GM12865 (cell line): ENCODE measurements around the gene CPNE2.

Experiments
- DNase-seq: peaks from one replicate; pipeline ENCODE4 v3.0.0; 2010; ENCODE audit warnings: low read depth
- H3K4me3 ChIP-seq: 2 replicates; pipeline ENCODE4 v1.5.1; 2011; ENCODE audit warnings: mild to moderate bottlenecking, low read depth, low read length, control low read depth
- TF ChIP-seq, protein P1 (sequence below): IDR thresholded peaks from 2 replicates; pipeline ENCODE4 v1.5.1; 2011; ENCODE audit warnings: low read length, control low read depth, low read depth, inconsistent platforms; ENCODE audit not compliant: insufficient read depth; ENCODE audit errors: missing control alignments

Gene CPNE2

DNA sequence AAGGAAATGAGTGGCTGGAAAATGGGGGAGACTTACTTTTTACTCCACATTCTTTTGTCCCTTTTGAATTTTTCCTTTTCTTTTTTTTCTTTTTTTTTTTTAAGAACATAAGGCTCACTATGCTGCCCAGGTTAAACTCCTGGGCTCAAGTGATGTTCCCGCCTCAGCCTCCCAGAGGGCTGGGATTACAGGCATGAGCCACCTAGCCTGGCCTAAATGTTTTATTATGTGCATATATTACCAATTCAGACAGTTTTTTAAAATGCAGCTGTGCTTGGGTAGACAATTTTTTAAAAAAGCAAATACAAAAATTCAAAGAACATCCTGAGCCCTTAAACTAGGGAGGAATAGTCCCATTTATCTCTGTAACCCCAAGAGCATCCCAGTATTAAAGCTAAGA lies 65.2 kb downstream of the CPNE2 start:
- no peak for DNase-seq
- H3K4me3 ChIP-seq, result no peak overlapping the region
- TF ChIP-seq, protein P1, sequence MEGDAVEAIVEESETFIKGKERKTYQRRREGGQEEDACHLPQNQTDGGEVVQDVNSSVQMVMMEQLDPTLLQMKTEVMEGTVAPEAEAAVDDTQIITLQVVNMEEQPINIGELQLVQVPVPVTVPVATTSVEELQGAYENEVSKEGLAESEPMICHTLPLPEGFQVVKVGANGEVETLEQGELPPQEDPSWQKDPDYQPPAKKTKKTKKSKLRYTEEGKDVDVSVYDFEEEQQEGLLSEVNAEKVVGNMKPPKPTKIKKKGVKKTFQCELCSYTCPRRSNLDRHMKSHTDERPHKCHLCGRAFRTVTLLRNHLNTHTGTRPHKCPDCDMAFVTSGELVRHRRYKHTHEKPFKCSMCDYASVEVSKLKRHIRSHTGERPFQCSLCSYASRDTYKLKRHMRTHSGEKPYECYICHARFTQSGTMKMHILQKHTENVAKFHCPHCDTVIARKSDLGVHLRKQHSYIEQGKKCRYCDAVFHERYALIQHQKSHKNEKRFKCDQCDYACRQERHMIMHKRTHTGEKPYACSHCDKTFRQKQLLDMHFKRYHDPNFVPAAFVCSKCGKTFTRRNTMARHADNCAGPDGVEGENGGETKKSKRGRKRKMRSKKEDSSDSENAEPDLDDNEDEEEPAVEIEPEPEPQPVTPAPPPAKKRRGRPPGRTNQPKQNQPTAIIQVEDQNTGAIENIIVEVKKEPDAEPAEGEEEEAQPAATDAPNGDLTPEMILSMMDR, result no peak

DNA sequence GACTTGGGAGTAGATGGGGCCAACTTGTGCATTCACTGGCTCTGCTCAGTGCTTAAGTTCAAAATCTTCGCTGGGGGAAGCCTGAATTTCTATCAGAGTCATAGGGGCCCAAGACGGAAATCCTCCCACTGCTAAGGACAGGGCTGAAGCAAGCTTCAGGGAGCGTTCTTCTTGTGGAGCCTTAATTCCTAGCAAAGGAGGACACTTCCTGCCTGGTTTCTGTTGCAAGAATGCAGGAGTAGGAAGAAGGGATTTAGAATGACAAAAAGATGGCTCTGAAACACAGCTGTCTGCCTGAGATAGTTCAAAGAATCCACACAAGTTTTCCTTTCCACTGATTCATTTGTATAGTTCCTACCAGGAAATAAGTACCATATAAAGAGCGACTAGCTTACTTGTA lies 67.1 kb downstream of the CPNE2 start:
- DNase-seq, result no peak
- TF ChIP-seq, protein P1, result no peak
- no peak overlapping the region for H3K4me3 ChIP-seq

DNA sequence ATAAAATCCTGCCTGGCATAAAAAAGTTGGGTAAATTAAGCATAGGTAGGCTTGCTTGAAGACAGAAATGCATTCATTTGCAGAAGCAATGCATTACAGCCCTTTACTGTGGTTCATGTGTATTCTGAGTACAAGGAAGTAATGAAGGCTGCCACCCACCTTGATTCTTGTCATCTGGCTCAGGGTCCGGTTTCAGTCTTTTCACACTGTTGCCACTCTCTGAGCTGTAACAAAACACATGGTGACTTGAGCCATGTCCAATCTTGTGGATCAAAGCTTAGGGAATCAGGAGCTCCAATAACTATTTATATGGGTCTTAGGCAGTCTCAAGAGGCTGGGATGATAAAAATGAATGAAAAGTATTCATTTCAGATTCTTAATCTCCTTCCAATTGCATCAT lies 71.5 kb downstream of the CPNE2 start:
- H3K4me3 ChIP-seq, result no peak overlapping the region
- TF ChIP-seq, protein P1, result no peak
- DNase-seq, result no peak

DNA sequence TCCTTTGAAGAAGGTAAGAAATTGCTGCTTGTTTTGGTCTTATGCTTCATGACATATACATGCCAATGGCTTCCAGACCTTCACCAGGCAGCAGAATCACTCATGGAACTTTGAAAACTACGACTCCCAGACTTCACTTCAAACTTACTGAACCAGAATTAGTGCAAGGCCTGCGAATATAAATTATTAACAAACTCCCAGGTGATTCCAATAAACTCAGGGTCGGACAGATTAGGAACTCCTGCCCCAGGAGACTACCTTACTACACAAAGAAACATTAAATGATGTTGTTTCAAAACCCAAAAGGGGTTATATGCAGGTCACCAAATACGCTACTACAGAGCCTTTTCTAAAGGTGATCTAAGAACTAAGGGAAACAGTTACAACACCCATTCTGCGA lies 73.1 kb downstream of the CPNE2 start:
- TF ChIP-seq, protein P1, result no peak
- DNase-seq, result no peak
- no peak overlapping the region for H3K4me3 ChIP-seq

DNA sequence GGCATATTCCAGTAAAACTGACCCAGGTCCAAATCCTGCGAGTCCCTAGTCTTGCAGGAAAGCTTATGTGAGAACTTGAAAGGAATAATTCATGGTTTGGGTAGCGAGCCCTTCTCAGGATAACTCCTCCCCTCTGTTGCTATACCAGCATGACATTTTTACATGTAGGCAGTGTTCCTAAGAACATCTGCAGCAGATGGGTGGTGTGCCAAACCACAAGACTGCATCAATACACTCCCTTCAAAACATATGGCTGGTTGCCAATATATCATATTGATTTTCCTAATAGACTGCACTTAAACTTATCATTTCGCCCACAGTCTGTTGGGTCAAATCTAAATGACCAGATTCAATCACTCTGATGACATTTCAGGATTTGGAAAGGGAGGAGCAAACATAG lies 73.6 kb downstream of the CPNE2 start:
- TF ChIP-seq, protein P1, result no peak
- H3K4me3 ChIP-seq, result no peak overlapping the region
- no peak for DNase-seq

DNA sequence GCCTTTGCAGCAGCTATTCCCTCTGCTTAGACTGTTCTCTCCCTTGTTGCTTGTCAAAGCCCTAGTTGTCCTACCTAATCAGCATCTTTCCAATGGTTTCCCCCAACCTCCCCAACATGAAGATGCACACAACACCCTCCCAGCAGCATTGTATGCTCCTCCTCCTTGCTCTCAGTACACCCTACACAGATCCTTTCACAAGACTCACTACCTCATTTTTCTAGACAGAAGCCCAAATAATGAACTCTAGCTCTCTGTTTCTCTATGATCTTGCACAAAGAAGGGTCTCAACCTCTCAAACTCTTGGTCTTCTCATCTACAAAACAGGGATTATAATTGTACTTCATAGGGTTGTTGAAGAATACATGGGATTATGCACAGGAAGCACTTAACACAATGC lies 74.1 kb downstream of the CPNE2 start:
- DNase-seq, result no peak
- TF ChIP-seq, protein P1, result no peak

DNA sequence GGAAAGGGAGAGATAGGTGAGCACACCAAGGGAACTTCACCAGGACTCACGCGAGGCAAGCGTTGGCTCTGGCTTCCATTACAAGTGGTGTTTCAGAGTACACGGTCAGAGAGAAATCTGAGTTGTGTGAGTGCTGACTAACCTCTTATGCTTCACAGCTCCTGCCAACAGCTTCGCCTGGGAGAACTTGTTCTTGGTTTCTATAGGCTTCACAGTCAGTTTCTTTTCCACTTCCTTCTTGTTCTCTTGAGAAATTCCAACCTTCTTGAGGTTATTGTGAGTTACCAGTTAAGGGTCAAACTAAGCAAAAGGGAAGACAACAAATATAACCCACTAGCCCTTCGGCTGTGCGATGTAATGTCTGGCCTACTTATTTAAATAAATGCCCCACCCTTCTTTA lies 74.6 kb downstream of the CPNE2 start:
- H3K4me3 ChIP-seq, result no peak overlapping the region
- peak; percentile 61 for DNase-seq
- TF ChIP-seq, protein P1, result no peak

More for the DNA sequence above, 74.1 kb downstream of the CPNE2 start:
- no peak overlapping the region for H3K4me3 ChIP-seq
